Loucy (cell line): ENCODE results near the gene TBC1D22A.

Experiments
- CTCF ChIP-seq: fragments of 200-600 bp; sonication (generic); conservative IDR thresholded peaks from 2 replicates; pipeline ENCODE4 v1.5.1; 2014; ENCODE audit warnings: mild to moderate bottlenecking, antibody characterized with exemption, low read length
- EZH2phosphoT487 ChIP-seq: fragments of 200-600 bp; IDR thresholded peaks from 2 replicates; pipeline ENCODE4 v1.6.1; 2018; ENCODE audit warnings: antibody characterized with exemption, mild to moderate bottlenecking, moderate library complexity, borderline replicate concordance

- TF ChIP-seq CTCF: no peak
- no peak for TF ChIP-seq EZH2phosphoT487
Measured at GRCh38 chr22:47161631-47162030, 399.2 kb downstream of the TBC1D22A start.
